Right atrium auricular region (tissue), 2 donors: ENCODE measurements around the gene MGAT1. TPM values are rescaled to one million over a fixed set of nuclear protein-coding genes. Genes with fewer than 3 reads are reported as not detected.
A peak's percentile ranks its signal among the peaks of the same experiment; 100 is the strongest.

ENCODE experiments used
- DNase-seq: peaks from one replicate; pipeline ENCODE4 v3.0.0-alpha.2; 2019; ENCODE audit warnings: low spot score
- H3K27ac ChIP-seq, 2 donors: fragments of 200-600 bp; sonication (generic); 1 replicate in 1 of 2; 2 replicates in 1 of 2; pipeline ENCODE4 v1.5.1; 2016 to 2019
- H3K27me3 ChIP-seq, 2 donors: fragments of 200-600 bp; sonication (generic); one replicate each; pipeline versions ENCODE4 v1.5.1 to v1.6.0; 2017 to 2019
- H3K36me3 ChIP-seq: fragments of 200-600 bp; sonication (generic); one replicate; pipeline ENCODE4 v1.5.1; 2016
- H3K4me1 ChIP-seq, 2 donors: fragments of 200-600 bp; sonication (generic); one replicate each; pipeline versions ENCODE4 v1.5.1 to v1.6.0; 2017 to 2019
- H3K4me3 ChIP-seq, 2 donors: fragments of 200-600 bp; sonication (generic); 1 replicate in 1 of 2; 2 replicates in 1 of 2; pipeline ENCODE4 v1.5.1; 2017 to 2019; ENCODE audit warnings: mild to moderate bottlenecking in 1 of 2, moderate library complexity in 1 of 2
- H3K9me3 ChIP-seq, 2 donors: fragments of 200-600 bp; sonication (generic); one replicate each; pipeline ENCODE4 v1.5.1; 2019
- total RNA-seq, 2 donors: library from RNA; depleted of rRNA; stranded (reverse); fragments of >200 nt; gene quantifications; one replicate each; pipeline ENCODE4 v1.1.0, GENCODE V29; 2016
- TF ChIP-seq, protein P1 (sequence below), 2 donors: fragments of 200-600 bp; sonication (generic); IDR thresholded peaks; one replicate each; pipeline ENCODE4 v1.5.1; 2019; ENCODE audit warnings: antibody characterized with exemption in 2 of 2

The MGAT1 gene
- total RNA-seq, 2 donors from 2014 or later: 84.1 to 130 TPM

DNA sequence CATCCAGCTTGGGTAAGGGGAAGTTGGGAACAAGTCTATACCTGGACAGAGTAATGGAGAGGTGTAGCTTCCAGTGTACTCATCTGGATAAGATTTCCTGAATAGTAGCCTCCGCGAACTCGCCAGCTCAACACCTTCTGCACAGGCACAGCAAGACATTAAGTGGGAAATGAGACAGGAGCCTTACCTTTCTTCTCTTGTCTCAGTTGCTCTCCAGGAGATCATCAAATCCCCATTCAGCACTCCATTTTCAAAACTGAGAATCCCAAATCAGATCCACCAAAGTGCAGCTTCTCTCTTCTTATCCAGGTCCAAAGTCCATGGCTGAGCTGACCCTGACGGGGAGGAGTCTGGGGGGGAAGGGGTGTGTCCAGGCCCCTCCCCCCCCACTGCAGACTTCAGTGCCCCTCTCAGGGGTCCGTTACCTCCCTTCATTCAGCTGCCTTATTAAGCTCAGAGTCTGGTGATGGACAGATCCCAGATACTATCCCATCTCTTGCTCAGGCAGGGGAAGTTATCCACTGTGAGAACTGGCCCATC, 5.9 kb upstream of the MGAT1 start:
- no peak for DNase-seq
- Histone ChIP-seq H3K4me1 (peaks cover 0 to 69% of the 10 kb centered on the region in 2 donors), H3K4me3 (peak overlapping the region in 1 of 2 donors; percentile 68), H3K36me3 (no peaks in the 10 kb centered on the region), H3K27me3 (no peaks in the 10 kb centered on the region), H3K9me3 (no peaks in the 10 kb centered on the region), H3K27ac (peak overlapping the region in 1 of 2 donors; percentile 98)
- TF ChIP-seq, protein P1, sequence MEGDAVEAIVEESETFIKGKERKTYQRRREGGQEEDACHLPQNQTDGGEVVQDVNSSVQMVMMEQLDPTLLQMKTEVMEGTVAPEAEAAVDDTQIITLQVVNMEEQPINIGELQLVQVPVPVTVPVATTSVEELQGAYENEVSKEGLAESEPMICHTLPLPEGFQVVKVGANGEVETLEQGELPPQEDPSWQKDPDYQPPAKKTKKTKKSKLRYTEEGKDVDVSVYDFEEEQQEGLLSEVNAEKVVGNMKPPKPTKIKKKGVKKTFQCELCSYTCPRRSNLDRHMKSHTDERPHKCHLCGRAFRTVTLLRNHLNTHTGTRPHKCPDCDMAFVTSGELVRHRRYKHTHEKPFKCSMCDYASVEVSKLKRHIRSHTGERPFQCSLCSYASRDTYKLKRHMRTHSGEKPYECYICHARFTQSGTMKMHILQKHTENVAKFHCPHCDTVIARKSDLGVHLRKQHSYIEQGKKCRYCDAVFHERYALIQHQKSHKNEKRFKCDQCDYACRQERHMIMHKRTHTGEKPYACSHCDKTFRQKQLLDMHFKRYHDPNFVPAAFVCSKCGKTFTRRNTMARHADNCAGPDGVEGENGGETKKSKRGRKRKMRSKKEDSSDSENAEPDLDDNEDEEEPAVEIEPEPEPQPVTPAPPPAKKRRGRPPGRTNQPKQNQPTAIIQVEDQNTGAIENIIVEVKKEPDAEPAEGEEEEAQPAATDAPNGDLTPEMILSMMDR (IDR thresholded peaks at IDR 0.05): no peak

DNA sequence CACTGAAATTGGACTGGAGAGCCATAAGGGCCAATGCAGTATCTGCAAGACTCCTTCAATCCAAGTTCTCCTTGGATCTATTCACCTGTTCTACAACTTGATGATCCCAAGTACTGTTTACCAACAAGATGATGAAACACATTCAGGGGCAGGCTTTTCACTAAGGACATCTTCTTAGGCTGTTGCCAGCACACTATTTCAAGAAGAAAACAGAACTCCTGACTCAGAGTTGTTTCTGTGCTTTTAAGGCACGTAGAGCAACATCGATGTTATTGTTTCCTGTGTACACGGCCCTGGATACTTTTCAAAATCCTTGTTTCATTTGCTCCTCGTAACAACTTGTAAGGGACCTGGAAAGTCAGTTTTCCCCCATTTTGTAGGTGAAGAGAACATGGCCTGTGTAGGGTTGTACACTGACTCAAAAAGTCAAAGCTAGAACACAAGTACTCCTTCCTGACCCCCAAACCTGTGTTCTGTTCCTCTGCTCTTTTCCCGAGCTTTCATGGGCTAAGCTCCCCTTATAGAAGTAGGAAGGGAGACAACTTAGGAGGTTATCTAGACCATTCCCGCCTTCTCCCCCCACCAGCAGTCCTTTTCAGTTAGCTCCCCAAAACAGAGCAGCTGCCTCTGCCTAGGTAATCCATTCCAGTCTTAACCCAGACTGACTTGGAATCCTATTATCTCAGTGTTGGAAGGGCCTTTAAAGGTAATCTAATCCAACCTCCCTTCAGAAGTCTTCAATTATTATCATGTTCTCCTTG, 5.2 kb upstream of the MGAT1 start:
- H3K27me3 ChIP-seq: no peaks in the 10 kb centered on the region
- TF ChIP-seq, protein P1 (IDR thresholded peaks at IDR 0.05): no peak
- H3K4me1 ChIP-seq: peaks cover 0 to 76% of the 10 kb centered on the region in 2 donors

DNA sequence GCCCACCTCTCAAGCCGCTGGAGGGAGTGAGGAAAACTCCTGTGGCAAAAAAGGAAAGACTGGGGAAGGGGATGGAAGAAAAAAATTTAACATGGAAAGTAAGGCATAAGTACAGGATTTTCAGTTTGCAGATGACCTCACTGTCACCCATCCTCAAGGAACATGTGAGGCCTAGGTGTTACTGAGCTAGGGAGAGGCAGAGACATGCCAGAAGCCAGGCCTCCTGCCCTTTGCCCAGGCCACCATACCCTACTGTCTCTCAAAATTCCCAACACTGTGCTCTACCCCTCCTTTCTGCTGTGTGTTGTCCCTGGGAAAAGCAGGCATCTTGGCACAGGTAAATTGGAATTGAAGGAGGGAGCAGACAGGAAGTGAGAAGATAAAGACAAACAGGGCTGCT, 4.4 kb upstream of the MGAT1 start:
- TF ChIP-seq, protein P1 (IDR thresholded peaks at IDR 0.05): no peak
- Histone ChIP-seq H3K4me1 (peaks cover 0 to 76% of the 10 kb centered on the region in 2 donors), H3K27ac (peak overlapping the region; percentile 19 to 98)

More for the DNA sequence above, 5.2 kb upstream of the MGAT1 start:
- no peaks in the 10 kb centered on the region for H3K36me3 ChIP-seq
- peak overlapping the region in 1 of 2 donors; percentile 5 for H3K4me3 ChIP-seq
- no peak for DNase-seq
- peak overlapping the region; percentile 19 to 98 for H3K27ac ChIP-seq
- no peaks in the 10 kb centered on the region for H3K9me3 ChIP-seq

DNA sequence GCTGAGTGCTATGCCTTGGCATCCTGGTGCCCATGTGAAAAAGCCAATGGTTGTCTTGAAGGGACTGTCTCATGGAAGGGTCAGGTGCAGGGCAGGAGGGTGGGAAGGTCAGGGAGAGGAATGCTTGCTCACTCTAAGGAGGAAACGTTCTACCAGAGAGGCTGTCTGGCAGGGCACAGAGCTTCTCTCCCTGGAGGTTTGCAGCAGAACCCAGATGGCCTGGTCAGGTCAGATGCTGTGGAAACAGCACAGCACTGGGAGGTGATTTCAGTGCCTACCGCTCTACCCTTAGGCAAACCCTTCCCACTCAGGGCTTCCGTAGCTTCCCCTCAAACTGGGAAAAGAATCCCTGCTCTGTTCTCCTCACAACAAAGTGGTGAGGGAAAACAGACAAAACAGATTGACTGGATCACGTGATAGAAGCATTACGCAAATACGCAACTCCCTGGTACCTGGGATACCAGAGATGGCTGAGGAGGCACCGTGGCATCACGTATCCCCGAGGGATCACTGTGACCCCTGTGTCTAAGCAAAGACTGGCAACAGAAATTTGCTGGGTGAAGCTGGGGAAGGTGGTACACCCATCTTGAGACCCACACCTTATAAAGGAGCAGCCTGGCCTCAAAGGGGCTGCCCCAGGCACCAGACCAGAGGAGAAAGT, 3.9 kb upstream of the MGAT1 start:
- no peak for DNase-seq
- peak overlapping the region; percentile 19 to 98 for H3K27ac ChIP-seq
- H3K27me3 ChIP-seq: no peaks in the 10 kb centered on the region
- H3K36me3 ChIP-seq: no peaks in the 10 kb centered on the region
- H3K9me3 ChIP-seq: no peaks in the 10 kb centered on the region
- no peak overlapping the region for H3K4me3 ChIP-seq
- TF ChIP-seq, protein P1 (IDR thresholded peaks at IDR 0.05): no peak
- H3K4me1 ChIP-seq: peaks cover 0 to 77% of the 10 kb centered on the region in 2 donors

More for the DNA sequence above, 4.4 kb upstream of the MGAT1 start:
- no peaks in the 10 kb centered on the region for H3K27me3 ChIP-seq
- no peak overlapping the region for H3K4me3 ChIP-seq
- no peak for DNase-seq
- H3K36me3 ChIP-seq: no peaks in the 10 kb centered on the region
- H3K9me3 ChIP-seq: no peaks in the 10 kb centered on the region

DNA sequence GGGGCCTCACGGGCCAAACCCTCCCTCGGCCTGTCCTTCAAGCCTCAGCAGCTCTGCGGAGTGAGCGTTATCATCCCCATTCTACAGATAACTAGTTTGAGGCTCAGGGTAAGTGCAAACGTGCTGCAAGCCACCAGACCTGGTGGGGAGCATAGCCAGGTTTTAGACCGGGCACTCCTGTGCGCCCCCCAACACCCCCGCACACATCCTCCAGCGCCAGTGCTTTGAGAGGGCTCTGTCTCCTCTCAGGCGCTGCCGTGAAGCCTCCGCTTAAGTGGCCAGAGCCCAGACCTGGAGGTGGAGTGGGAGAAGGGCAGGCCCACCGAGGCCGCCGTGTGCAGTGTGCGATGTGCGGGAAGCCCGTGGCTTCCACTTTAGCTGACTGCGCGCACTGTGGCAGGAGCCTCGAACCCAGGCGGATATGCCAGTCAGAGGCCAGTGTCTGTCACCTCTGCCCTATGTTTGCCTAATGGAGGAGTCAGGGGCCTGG, 1.6 kb upstream of the MGAT1 start:
- TF ChIP-seq, protein P1 (IDR thresholded peaks at IDR 0.05): no peak
- Histone ChIP-seq H3K9me3 (no peaks in the 10 kb centered on the region), H3K4me1 (peaks cover 0 to 91% of the 10 kb centered on the region in 2 donors), H3K36me3 (no peaks in the 10 kb centered on the region), H3K4me3 (peak overlapping the region in 1 of 2 donors; percentile 96), H3K27me3 (no peaks in the 10 kb centered on the region), H3K27ac (peak overlapping the region; percentile 98 to 99)
- DNase-seq: peak; percentile 53
